ENCODE results near the gene CD99. TPM values are rescaled to one million over a fixed set of nuclear protein-coding genes. Genes with fewer than 3 reads are reported as not detected.
A peak's percentile ranks its signal among the peaks of the same experiment; 100 is the strongest.

CD99 gene
- total and polyA plus RNA-seq, 9 donors = 149 to 678 (median 283) TPM

DNA sequence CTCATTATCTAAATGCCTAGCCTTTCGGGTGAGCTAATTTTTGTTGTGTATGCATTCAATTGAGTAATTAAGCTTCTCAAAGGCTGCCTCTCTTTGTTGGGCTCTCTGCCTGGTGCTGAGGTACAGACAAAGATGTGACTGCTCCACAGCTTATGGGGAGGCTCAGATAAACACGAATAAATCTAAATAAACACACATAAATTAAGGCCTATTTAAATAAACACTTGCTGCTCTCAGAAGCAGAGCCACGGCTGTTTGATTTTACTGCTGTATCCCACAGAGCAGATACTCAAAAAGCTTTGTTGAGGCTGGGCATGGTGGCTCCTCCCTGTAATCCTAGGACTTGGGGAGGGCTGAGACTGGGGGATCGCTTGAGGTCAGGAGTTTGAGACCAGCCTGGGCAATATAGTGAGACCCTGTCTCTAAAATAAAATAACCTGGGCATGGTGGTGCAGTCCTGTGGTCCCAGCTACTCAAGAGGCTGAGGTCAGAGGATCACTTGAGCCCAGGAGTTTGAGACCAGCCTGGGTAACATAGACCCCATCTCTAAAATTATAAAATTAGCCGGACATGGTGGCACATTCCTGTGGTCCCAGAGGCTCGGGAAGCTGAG, 8.4 kb upstream of the CD99 start:
- no peak overlapping the region for H3K4me3 ChIP-seq
- H3K9me3 ChIP-seq = no peaks in the 10 kb centered on the region
- H3K4me1 ChIP-seq (ENCODE audit: insufficient read depth) = peaks cover 10% of the 10 kb centered on the region
- intact Hi-C loops (cut with DNase I) = no loop called here
- no peak for DNase-seq
- H3K27ac ChIP-seq = no peak overlapping the region
- no peaks in the 10 kb centered on the region for H3K27me3 ChIP-seq
- H3K36me3 ChIP-seq = no peaks in the 10 kb centered on the region
- 67 to 68% (median 68%) methylated on average over 6 of the region's 6 CpGs for WGBS, 3 donors
- no peak for TF ChIP-seq EP300 (IDR thresholded peaks at IDR 0.05)
- TF ChIP-seq, protein P1, sequence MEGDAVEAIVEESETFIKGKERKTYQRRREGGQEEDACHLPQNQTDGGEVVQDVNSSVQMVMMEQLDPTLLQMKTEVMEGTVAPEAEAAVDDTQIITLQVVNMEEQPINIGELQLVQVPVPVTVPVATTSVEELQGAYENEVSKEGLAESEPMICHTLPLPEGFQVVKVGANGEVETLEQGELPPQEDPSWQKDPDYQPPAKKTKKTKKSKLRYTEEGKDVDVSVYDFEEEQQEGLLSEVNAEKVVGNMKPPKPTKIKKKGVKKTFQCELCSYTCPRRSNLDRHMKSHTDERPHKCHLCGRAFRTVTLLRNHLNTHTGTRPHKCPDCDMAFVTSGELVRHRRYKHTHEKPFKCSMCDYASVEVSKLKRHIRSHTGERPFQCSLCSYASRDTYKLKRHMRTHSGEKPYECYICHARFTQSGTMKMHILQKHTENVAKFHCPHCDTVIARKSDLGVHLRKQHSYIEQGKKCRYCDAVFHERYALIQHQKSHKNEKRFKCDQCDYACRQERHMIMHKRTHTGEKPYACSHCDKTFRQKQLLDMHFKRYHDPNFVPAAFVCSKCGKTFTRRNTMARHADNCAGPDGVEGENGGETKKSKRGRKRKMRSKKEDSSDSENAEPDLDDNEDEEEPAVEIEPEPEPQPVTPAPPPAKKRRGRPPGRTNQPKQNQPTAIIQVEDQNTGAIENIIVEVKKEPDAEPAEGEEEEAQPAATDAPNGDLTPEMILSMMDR (IDR thresholded peaks at IDR 0.05) = no peak
- no peak for TF ChIP-seq POLR2A (IDR thresholded peaks at IDR 0.05)

DNA sequence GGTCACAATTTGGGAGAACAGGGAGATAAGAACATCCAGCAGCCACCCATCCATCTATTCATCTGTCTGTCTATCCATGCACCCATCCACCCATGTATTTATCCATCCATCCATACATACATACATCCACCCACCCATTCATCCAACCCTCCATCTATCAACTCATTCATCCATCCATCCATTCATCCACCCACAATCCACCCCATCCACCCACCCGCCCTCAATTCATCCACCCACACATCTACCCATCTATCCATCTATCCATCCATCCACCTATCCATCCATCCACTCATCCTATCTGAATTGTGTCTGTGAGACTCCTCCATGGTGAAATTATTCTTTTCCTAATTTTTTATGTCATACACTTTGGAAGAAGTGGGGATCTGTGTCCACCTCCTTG, 6.8 kb upstream of the CD99 start:
- Histone ChIP-seq H3K4me1 (ENCODE audit: insufficient read depth) (peaks cover 3% of the 10 kb centered on the region), H3K27ac (no peak overlapping the region), H3K4me3 (no peak overlapping the region), H3K36me3 (no peaks in the 10 kb centered on the region), H3K27me3 (no peaks in the 10 kb centered on the region), H3K9me3 (no peaks in the 10 kb centered on the region)
- WGBS, 3 donors = 91 to 100% (median 93%) methylated on average over 1 of the region's 1 CpG
- TF ChIP-seq, protein P1 (IDR thresholded peaks at IDR 0.05) = no peak
- no peak for TF ChIP-seq EP300 (IDR thresholded peaks at IDR 0.05)
- no peak for TF ChIP-seq POLR2A (IDR thresholded peaks at IDR 0.05)
- DNase-seq = no peak
- intact Hi-C loops (cut with DNase I) = no loop called here

DNA sequence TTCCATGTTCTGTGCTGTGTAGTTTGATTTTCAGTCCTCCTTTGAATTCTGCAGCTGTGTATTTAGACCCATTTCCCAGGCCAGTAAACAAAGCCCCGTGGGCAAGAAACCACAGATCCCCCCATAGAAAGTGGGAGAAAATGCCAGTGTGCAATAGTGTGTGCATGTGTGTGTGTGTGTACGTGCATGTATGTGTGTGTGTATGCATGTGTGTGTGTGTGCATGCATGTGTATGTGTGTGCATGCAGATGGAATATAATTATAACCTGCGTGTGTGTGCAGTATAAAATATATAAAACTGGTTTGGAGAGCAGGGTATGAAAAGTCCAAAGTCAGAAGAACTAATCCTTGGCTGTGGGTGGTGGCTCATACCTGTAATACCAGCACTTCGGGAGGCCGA, 5.2 kb upstream of the CD99 start:
- Histone ChIP-seq H3K9me3 (no peaks in the 10 kb centered on the region), H3K27ac (no peak overlapping the region), H3K36me3 (no peaks in the 10 kb centered on the region), H3K27me3 (no peaks in the 10 kb centered on the region), H3K4me3 (no peak overlapping the region), H3K4me1 (ENCODE audit: insufficient read depth) (peaks cover 6% of the 10 kb centered on the region)
- TF ChIP-seq EP300 (IDR thresholded peaks at IDR 0.05) = no peak
- TF ChIP-seq, protein P1 (IDR thresholded peaks at IDR 0.05) = no peak
- TF ChIP-seq POLR2A (IDR thresholded peaks at IDR 0.05) = no peak
- intact Hi-C loops (cut with DNase I) = no loop called here
- no peak for DNase-seq
- WGBS, 3 donors = 72 to 85% (median 83%) methylated on average over 5 of the region's 5 CpGs

DNA sequence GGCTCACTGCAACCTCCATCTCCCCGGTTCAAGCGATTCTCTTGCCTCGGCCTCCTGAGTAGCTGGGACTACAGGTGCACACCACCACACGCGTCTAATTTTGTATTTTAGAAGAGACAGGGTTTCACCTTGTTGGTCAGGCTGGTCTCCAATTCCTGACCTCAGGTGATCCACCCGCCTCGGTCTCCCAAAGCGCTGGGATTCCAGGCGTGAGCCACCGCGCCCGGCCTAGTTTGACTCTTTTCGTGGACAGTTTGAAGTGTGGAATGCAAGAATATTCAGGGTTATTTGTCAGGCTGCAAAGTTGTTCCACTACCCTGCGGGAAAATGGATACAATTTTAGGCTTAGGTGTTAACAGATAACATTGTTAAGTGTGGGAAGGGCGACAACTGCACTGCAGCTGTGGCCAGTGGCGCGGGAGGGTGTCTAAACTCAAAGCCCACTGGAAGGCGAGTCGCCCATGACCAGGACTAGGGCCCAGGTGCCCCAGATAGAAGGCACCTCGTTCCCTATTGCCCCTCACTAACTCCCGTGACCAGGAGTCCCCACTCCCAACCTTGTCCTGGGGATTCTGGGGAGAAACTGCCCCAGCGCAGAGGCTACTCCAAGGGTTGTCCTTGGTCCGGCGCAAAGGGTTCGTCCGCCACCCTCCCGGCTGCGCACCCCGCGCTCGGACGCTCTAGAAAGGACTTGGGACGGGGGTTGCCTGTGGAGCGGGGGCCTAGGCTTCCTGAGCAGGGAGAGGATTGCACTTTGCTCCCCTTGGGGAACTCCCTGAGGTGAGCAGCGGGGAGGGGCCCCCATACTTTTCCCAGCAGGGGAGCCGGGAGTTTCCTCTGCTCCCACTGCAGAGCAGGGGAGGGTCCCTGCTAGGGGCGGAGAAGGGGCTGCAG, 1.1 kb upstream of the CD99 start:
- no peak overlapping the region for H3K27ac ChIP-seq
- H3K9me3 ChIP-seq = no peaks in the 10 kb centered on the region
- WGBS, 3 donors = 69 to 75% (median 72%) methylated on average over 34 to 37 of the region's 37 CpGs
- no peaks in the 10 kb centered on the region for H3K36me3 ChIP-seq
- H3K4me3 ChIP-seq = peak overlapping the region; percentile 95
- H3K27me3 ChIP-seq = no peaks in the 10 kb centered on the region
- DNase-seq = peak in 3 of 5 donors; percentile 48 to 53 (median 52)
- TF ChIP-seq POLR2A (IDR thresholded peaks at IDR 0.05) (no peak), EP300 (IDR thresholded peaks at IDR 0.05) (no peak)
- TF ChIP-seq, protein P1 (IDR thresholded peaks at IDR 0.05) = no peak
- H3K4me1 ChIP-seq (ENCODE audit: insufficient read depth) = peaks cover 17% of the 10 kb centered on the region
- intact Hi-C loops (cut with DNase I) = no loop called here
